Measurements from ENCODE around the gene CDC42BPA. TPM values are rescaled to one million over a fixed set of nuclear protein-coding genes. Genes with fewer than 3 reads are reported as not detected.

Gene CDC42BPA
- total and polyA plus RNA-seq, 2 donors (not counting 3 experiments of a cell fraction or from before 2014, with no cell fraction given): 26.1 to 92.6 TPM

GRCh38 chr1:226979517-226980121 is 338.7 kb downstream of the CDC42BPA start:
- intact Hi-C loops (cut with micrococcal nuclease): loop anchor here (5.0 kb wide), 2 partner anchors 347 to 458 kb away; no protein-coding TSS in a partner anchor
- POLR2A ChIA-PET: no interaction called here
- CTCF ChIA-PET: interaction anchor here (1.0 kb wide), 1 partner anchor 67 kb away, joined by 4 read pairs; no protein-coding TSS in a partner anchor

GRCh38 chr1:226979115-226979516 is 339.2 kb downstream of the CDC42BPA start:
- no peaks in the 10 kb centered on the region for H3K27me3 ChIP-seq (ENCODE audit: control insufficient read depth in 2 of 2, insufficient read depth in 2 of 2, low read length in 2 of 2)
- no peak for DNase-seq (ENCODE audit: low read depth, low spot score)
- ChIA-PET POLR2A (no interaction called here), CTCF (no interaction called here)
- no TSS peak for BruUV-seq (replicated peaks)
- TF ChIP-seq CTCF (IDR thresholded peaks at IDR 0.05; ENCODE audit: extremely low read depth in 1 of 2, insufficient read depth in 1 of 2, low read depth in 1 of 2, low read length in 2 of 2): no peak
- no peaks in the 10 kb centered on the region for H4K20me1 ChIP-seq (replicated peaks; ENCODE audit: control insufficient read depth, extremely low read depth, insufficient read depth, low read length)
- no peaks in the 10 kb centered on the region for H3K9me3 ChIP-seq (replicated peaks; ENCODE audit: control insufficient read depth, insufficient read depth, low read length)
- FAIRE-seq: no peak
- H3K4me3 ChIP-seq (replicated peaks in 1 of 3; ENCODE audit: insufficient read depth in 1 of 3, low read depth in 1 of 3, low read length in 3 of 3): no peak overlapping the region
- H3K27ac ChIP-seq (ENCODE audit: insufficient read depth, low read depth, low read length): no peak overlapping the region
- H2AFZ ChIP-seq (ENCODE audit: low read depth, low read length): no peak overlapping the region
- no peaks in the 10 kb centered on the region for H3K4me1 ChIP-seq (ENCODE audit: control insufficient read depth, extremely low read depth, insufficient read depth, low read length)
- no peaks in the 10 kb centered on the region for H3K79me2 ChIP-seq (ENCODE audit: control insufficient read depth, insufficient read depth, low read length)
- intact Hi-C loops (cut with micrococcal nuclease): no loop called here
- no peak overlapping the region for H3K9ac ChIP-seq (replicated peaks; ENCODE audit: extremely low read depth, insufficient read depth, low read length)
- H3K9me1 ChIP-seq (replicated peaks; ENCODE audit: control insufficient read depth, extremely low read depth, insufficient read depth, low read length): no peaks in the 10 kb centered on the region
- no peak overlapping the region for H3K4me2 ChIP-seq (ENCODE audit: insufficient read depth, low read length)
- dilution Hi-C loops (cut with MboI; ENCODE audit: extremely low pct_ligation_motif_present, low sequenced_read_pairs): no loop called here
- no peaks in the 10 kb centered on the region for H3K36me3 ChIP-seq (ENCODE audit: control insufficient read depth in 2 of 2, extremely low read depth in 1 of 2, insufficient read depth in 2 of 2, low read length in 2 of 2)

More at GRCh38 chr1:226979517-226980121, 338.7 kb downstream of the CDC42BPA start:
- H2AFZ ChIP-seq (ENCODE audit: low read depth, low read length): no peak overlapping the region
- no peak overlapping the region for H3K4me2 ChIP-seq (ENCODE audit: insufficient read depth, low read length)
- FAIRE-seq (no peak), DNase-seq (ENCODE audit: low read depth, low spot score) (no peak)
- dilution Hi-C loops (cut with MboI; ENCODE audit: extremely low pct_ligation_motif_present, low sequenced_read_pairs): no loop called here
- H3K9me3 ChIP-seq (replicated peaks; ENCODE audit: control insufficient read depth, insufficient read depth, low read length): no peaks in the 10 kb centered on the region
- no TSS peak for BruUV-seq (replicated peaks)
- H3K27me3 ChIP-seq (ENCODE audit: control insufficient read depth in 2 of 2, insufficient read depth in 2 of 2, low read length in 2 of 2): no peaks in the 10 kb centered on the region
- H3K9me1 ChIP-seq (replicated peaks; ENCODE audit: control insufficient read depth, extremely low read depth, insufficient read depth, low read length): no peaks in the 10 kb centered on the region
- no peak overlapping the region for H3K4me3 ChIP-seq (replicated peaks in 1 of 3; ENCODE audit: insufficient read depth in 1 of 3, low read depth in 1 of 3, low read length in 3 of 3)
- no peaks in the 10 kb centered on the region for H3K36me3 ChIP-seq (ENCODE audit: control insufficient read depth in 2 of 2, extremely low read depth in 1 of 2, insufficient read depth in 2 of 2, low read length in 2 of 2)
- no peaks in the 10 kb centered on the region for H3K4me1 ChIP-seq (ENCODE audit: control insufficient read depth, extremely low read depth, insufficient read depth, low read length)
- H3K9ac ChIP-seq (replicated peaks; ENCODE audit: extremely low read depth, insufficient read depth, low read length): no peak overlapping the region
- H3K79me2 ChIP-seq (ENCODE audit: control insufficient read depth, insufficient read depth, low read length): no peaks in the 10 kb centered on the region
- TF ChIP-seq POLR2AphosphoS5 (IDR thresholded peaks at IDR 0.05; ENCODE audit: insufficient read depth, low read depth, low read length) (no peak), JUN (IDR thresholded peaks at IDR 0.05; ENCODE audit: borderline replicate concordance, insufficient read depth, insufficient read length, low read depth) (no peak), POLR2A (IDR thresholded peaks at IDR 0.05; ENCODE audit: low read depth, low read length) (no peak), EZH2 (IDR thresholded peaks at IDR 0.05; ENCODE audit: borderline replicate concordance, low read depth, low read length, severe bottlenecking) (no peak)
- no peaks in the 10 kb centered on the region for H4K20me1 ChIP-seq (replicated peaks; ENCODE audit: control insufficient read depth, extremely low read depth, insufficient read depth, low read length)
- H3K27ac ChIP-seq (ENCODE audit: insufficient read depth, low read depth, low read length): no peak overlapping the region

All from endothelial cell of umbilical vein (primary cell).